A172 (cell line): ENCODE measurements around the gene RRAD. TPM values are rescaled to one million over a fixed set of nuclear protein-coding genes. Genes with fewer than 3 reads are reported as not detected.
A peak's percentile ranks its signal among the peaks of the same experiment; 100 is the strongest.

Experiments
- DNase-seq: peaks from one replicate; pipeline ENCODE4 v3.0.0-alpha.2; 2015; ENCODE audit warnings: low spot score
- total RNA-seq: library from RNA; depleted of rRNA; stranded (reverse); fragments of >200 nt; shearing (Covaris generic); gene quantifications from 2 replicates; pipeline ENCODE4 v1.2.3, GENCODE V29; 2014

RRAD gene
- total RNA-seq, 1 experiment from 2014 or later, result 1.0 TPM

DNA sequence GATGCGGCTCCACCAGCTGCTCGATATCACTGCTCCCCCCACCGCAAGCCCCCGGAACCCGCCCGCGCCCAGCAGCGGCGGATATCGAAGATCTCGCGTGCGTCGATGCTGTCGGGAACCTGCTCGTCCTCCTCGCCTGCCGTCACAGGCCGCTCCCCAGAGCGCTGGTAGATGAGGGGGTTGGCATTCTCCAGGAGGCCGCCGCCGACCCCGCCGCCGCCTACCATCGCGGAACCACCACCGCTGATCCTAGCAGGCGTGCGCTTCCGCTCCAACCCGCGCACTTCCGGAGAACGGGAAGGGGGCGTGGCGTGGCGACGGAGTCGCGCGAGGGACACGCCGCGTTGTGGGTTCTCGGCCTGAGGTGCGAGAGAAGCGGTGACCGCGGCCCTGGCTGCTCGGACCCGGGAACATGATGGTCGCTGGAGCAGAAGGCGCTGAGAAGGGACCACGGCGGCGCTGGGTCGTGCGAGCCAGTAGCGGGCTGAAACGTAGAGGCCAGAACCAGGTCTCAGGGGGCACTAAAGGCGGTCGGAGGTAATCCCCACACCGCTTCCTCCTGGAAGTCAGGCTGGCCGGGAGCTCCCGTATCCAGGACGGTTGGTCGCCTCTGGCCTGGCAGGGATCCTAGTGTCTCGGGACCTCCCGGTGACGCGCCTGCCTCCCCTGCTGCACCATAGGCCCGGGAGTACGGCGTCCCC lies 9.0 kb upstream of the RRAD start, which contains the start of gene CIAO2B:
CIAO2B (minus strand) TSS at position 265 of the 701 bp plus-strand sequence; CDS start at position 227, 38 bp downstream.
- peak; percentile 59 for DNase-seq

DNA sequence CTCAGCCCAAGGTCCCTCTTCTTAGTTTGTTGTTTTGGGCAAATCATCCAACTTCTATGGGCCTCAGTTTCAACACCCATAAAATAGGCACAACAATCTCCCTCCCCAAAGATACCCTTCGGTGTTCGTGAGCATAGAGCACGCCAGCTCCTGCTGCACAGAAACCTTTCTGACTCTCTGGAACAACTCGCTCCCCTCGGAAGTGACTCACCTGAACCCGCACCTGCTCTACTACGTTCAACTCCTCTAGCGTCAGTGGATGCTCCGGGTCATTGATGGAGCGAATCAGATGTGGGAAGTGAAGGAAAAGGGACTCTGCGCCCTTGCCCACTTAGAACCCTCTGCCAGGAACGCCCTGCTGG lies 8.4 kb upstream of the RRAD start:
- peak; percentile 26 for DNase-seq

DNA sequence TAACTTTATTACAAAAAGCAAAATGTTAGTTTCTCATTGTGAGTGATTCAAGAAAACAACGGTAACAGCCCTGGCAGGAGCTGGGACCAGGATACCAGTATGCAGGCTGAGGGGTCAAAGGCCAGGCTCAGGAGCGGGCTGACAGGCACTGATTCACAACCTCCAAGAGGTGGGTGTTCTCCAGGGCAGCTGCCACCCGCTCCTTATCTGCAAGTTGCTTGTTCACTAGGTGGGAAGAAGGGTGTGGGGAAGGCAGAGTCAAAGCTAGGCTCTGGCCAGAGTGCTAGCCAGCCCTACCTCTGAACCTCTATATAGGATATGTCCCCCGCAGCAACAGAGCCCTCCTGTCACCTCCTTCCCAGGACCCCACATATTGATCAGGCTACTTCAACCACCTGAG lies 6.7 kb upstream of the RRAD start:
- DNase-seq, result no peak

DNA sequence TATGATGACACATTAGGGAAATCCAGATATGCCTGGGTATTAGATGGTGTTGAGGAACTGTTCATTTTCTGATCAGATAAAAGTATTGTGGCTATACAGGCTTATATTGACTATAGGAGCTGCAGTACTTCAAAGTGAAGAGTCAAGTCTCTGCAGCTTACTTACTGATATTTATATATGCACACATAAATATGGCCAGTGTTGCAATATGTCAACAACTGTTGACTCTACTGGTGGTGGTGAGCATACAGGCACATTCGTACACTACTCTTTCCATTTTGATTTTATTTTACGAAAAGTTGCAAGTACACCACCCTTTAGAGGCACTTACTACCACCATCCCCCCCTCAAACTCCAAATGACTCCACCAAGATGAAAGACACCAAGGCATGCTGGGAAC lies 6.3 kb upstream of the RRAD start:
- DNase-seq, result no peak

DNA sequence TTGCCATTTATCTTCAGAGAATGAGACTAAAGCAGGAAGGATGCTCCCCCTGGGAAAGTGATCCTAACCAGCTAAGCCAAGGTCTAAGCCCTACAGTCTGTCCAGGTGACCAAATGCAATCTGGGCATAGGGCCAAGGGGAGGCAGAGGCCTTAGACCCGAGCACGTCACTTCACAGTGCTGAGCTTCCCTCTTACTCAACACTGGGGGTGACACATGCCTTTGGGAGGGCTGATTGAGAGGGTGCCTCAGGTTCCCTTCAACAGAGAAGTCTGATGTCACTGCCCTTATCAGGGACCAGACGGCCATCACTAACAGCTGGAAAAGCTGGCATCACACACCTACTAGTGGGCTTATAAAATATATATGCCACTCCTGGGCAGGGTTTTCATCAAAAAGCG lies 4.9 kb upstream of the RRAD start:
- DNase-seq, result peak; percentile 69

DNA sequence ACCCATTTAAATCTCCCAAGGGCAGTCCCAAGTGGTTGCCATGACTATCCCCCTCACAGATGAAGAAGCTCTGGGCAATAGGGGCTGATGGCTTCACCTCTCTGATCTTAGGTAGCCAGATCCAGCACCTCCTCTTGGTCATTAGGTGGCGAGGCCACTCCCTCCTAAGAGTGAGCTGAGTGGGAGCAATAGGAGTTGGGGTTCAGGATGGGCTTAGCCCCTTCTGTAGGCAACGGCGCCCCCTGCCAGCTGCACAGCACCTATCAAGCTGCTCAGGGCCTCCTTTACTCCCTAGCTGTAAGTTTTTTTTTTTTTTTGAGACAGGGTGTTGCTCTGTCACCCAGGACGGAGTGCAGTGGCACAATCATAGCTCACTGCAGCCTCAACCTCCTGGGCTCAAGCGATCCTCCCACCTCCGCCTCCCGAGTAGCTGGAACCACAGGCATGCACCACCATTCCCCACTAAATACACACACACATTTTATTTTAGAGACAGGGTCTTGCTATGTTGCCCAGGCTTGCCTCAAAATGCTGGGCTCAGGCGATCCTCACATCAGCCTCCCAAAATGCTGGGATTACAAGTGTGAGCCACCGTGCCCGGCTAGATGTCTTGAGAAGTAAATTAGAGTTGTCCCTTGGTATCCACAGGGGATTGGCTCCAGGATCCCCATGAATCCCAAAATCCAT lies 3.5 kb upstream of the RRAD start:
- DNase-seq, result peak; percentile 63

DNA sequence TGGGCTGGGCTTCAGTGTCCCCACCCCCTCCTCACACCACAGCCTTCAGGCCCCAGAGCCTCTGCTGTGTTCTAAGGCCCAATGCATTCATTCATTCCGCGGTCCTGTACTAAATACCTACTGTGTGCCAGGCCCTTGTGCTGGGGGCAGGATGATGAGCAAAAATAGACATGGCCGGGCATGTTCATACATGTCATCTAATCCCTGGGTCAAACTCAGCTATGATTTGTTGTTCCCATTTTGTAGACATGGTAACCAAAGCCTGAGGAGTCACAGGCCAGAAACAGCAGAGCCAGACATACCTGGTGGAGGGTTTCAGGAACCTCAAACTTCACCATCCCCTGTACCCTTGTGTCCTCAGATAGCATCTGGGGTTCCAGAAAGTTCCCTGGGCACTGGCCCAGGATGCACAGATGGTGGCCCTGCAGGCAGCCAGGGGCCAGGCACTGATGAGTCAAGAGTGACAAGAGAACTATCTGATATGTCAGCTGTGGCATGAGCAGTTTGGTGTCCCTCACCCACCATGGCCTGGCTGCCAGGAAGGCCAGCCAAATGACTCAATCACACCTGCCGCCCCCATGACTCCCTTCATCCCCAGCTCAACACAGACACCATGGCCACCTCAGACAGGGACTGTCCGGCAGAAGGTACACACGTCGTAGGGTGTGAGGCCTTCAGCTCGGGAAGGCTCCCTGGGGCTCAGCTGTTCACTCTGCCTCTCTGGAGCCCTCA lies 2.7 kb upstream of the RRAD start:
- peak; percentile 82 for DNase-seq

DNA sequence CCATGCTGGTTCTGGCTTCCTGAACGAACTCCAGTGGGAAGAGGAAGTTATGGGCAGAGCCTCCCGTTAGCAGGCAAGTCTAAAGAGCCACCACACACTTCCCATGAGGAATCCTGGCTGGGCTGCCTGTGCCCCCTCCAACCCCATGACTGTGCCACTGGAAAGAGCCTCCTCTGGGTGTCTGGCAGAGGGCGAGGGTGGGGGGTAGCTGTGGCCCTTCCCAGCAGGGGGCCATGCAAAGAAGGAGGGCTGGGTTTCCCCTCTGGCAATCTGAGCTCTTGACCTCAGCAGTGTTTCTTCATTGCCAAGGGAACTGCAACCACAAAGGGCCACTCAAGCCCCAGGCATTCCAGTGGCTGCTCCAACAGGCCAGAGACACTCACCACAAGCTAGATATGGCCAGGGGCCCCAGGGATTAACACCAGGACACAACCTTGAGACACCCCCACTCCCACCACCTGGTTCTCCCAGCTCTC lies 1.7 kb upstream of the RRAD start:
- DNase-seq, result peak; percentile 98

DNA sequence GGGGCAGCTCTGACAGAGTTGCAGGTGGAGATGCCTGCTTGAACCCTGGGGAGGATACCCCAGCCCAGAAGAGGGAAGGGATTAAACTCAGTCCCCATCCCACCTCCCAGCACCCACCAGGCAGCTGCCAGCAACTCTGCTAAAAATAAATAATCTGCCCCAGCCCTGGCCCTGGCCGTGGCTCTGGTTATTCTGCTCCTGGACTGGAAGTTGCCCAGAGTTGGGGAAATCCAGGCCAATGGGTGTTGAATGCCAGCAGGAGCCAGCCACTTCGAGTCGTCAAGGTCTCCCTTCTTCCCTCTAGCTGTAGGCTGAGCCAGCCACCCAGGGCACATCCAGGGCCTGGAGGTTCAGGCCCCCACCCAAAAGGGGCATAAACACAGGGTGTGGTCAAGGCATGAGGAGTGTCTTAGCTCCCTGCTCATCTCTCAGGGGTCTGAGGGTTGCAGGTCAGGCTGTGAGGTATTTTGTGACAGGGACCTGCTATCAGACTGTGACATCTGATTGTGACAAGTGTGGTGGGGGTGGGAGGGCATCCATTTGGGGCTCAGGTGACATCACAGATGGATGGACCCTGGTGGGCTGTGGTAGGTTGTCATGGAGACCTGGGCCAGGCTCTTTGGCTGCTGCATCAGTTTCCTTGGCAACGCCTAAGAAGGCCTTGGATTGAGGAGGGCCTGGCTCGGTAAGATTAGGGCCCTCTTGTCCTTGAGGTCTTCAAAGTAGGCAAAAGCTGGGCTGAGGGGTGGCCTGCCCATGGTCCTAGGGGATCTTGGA lies 1.0 kb upstream of the RRAD start:
- peak; percentile 24 for DNase-seq

DNA sequence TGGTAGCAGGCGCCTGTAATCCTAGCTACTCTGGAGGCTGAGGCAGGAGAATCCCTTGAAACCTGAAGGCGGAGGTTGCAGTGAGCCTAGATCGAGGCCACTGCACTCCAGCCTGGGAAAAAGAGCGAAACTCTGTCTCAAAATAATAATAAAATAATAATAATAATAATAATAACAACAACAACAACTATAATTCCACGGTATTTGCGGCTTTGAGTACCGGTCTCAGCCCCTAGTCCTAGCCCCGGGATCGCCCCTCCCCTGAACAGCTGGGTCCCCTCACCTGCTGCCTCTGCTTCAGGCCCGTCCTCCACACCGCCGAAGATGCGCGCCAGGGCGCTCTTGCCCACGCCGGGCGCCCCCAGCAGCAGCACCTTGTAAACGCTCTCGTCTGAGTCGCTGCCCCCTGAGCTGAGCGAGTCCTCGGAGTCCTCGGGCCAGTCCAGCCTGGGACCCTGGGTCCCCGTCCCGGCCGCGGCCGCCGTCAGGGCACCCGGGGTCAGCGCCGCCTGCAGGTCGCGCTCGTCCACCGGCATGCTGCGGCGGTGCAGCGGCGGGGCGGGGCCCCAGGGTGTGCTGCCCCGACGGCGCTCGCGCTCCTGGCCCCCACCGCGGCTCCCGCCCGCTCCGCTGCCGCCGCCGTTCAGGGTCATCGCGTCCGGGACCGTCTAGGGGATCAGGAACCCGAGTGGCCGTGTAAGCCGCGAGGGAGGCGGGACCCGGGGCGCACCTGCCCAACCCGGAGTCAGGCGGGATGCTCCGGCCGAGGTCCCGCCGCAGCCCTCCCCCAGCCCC lies 611 bp downstream of the RRAD start:
- no peak for DNase-seq

DNA sequence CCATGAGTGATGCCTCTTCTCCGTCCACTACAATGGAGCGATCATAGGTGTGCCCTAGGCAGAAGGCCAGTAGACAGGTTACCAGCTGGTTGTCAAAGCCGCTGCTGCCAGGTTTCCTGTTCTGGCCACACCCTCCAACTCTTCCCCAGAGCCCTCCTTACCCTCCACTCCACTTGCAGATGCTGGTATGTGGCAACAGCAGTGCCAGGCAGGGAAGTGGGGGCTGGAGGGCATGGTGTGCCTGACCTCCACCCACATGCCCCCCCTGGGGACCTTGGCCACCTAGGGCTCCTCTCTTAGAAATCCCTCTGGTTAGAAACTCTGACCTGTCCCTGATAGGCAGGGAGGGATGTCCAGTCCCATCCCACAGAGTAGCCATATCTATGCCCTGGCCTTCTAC lies 1.5 kb downstream of the RRAD start:
- no peak for DNase-seq

DNA sequence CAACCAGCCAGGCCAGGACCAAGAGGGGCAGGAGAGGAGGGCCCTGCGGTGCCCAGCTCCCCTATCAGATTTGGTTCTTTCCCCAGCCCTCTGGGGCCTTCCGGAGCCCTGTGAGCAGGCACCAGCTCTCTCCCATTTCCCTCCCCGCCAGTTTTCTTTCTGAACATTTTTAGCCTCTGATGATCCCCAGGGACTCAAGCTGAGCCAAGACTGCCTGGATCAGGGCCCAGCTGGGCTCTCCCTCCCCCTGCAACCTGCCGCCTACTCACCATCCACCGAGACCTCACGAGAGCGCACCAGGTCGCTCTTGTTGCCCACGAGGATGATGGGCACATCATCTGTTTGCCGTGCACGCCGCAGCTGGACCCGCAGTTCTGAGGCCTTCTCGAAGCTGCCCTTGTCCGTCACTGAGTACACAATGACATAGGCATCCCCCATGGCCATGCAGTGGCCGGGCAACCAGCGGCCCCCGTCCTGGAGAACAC lies 2.0 kb downstream of the RRAD start:
- peak; percentile 42 for DNase-seq

DNA sequence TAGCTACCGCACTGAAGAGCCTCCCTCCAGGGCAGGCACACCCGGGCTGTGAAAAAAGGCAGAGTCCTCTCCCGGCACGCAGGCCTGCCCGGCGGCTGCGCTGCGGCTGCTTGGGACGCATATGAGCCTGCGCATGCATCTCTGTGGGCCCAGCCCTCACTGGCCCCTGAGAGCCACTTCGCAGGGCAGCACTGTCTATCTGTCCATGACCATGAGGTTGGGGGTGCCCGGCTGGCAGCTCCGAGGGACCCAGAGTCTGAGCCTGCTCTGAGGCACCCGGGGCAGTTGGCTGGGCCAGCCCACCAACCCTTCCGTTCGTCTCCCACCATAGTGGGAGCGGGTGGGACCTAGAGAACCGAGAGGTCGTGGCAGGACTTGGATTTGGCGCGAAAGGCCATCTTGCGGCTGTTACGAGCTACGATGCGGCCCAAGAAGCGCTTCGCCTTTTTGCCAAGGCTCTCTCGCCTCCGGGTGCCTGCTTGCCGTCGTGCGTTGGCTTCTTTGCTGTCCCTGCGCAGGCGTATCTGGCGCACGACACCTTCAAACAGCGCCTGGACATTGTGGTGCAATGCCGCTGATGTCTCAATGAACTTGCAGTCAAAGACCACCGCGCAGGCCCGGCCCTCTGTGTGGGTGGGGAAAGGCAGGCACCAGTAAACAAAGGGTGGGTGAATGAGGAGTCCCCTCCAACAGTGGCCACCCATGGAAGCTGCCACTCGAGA lies 3.4 kb downstream of the RRAD start:
- no peak for DNase-seq

DNA sequence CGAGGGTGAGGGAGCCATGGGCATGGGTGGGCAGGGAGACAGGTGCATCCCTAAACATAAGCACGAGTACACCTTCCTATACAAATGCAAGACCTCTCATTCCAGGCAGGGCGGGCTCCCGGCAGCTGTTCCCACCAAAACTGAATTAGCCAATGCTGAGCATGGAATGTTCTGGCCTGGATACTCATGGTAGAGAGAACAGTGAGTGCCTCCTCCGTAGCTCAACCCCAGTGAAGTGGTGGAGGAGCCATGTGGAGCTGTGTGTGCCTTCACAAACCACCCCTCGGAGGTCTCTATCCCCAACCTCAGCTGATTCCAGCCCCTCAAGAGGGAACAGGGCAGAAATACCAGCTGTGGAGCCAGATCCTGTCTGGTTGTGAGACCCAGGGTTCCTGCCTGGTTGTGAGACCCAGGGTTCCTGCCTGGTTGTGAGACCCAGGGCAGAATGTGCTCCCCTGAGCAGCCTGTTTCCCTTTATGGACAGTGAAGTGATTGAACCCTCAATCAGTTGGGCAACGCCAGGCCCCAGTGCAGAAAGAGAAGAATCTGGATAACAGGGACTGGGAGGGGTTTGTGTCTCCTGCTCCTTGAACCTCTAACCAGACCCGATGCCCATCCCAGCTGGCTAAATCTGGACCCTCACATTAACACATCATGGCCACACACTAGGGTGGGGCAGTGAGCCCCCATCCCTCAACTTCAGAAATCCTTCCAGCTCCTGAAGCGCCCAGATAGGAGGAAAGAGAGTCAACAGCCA lies 4.2 kb downstream of the RRAD start:
- no peak for DNase-seq

DNA sequence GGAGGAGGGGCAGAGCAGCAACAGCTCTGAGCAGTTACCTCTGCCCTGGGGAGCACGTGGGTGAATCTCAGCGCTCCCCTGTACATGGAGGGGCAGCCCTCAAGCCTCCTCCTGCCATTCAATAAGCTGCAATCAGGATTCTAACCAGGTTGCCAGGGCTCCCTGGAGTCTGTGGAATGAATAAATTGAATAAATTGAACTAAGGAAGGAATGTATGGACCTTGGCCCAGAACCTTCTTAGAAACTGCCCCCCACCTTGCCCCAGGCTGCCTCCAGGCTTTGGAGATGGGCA lies 5.1 kb downstream of the RRAD start:
- no peak for DNase-seq

DNA sequence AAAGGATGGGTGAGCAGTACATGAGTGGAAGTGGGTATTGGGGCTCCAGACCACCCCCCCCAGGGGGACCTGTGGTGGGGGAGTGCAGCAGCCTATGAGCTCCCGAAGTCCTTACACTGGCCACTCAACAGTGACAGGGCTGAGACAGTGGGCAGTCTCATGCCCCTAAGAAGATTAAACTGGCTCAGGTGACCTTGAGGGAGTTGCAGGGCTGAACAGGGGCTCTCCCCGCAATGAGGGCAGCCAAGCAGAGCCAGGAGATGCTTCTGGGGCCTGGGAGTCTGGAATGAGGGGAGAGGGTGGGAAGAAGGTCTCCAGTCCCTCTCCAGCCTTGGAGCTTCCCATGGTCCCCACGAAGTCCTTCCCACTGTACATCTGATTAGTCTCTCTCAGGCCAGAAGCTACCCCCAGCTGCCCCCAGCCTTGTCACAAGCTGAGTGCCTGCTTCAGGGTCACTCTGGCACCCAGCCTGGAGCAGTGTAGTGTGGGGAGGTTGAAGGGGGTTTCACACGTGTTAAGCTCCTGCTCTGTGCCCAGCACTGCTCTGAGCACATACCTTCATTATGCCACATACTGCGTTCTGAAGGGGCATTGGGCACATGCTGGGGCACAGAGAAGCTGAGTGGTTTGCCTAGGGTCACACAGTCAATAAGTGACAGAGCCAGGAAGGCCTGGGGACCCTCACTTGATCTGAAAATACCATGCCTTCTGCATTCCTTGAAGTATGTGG lies 5.6 kb downstream of the RRAD start:
- no peak for DNase-seq

DNA sequence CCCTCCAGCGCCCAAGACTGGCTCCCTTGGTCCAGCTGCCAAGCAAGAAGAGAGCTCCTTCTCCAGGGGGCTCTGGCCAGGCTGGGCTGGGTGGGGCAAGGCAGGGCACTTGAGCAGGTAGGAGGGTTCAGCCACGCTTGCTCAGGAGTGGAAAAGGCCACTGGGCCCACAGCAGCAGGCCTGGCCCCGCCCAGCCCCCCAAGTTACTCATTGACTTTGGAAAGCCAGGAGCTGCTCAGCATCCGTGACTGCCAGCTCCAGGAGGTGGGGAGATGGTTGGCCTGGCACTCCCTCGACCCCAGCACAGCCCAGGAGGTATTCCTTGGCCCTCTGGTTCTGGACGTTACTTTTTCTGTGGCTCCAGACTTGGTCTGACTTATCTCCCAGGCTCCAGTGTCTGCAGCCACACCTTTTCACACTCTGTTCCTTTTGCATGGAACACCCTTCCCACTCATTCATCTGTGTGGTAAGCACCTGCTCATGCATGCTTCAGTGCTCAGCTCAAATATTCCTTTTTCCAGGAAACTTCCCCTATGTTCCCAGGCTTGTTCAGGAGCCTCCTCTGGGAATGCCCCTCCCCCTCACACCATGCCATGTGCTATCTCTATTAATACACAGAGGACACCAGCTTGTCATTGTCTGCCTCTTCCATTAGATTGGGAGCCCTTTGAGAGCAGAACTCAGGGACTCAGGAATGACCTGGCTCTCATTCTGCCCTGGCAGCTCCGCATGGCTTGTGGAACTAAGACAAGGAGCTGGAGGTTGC lies 6.3 kb downstream of the RRAD start, which contains the start of gene CDH16:
CDH16 (minus strand) TSS at position 83 of the 766 bp plus-strand sequence. CDS start 820 bp downstream, outside the sequence.
- no peak for DNase-seq

DNA sequence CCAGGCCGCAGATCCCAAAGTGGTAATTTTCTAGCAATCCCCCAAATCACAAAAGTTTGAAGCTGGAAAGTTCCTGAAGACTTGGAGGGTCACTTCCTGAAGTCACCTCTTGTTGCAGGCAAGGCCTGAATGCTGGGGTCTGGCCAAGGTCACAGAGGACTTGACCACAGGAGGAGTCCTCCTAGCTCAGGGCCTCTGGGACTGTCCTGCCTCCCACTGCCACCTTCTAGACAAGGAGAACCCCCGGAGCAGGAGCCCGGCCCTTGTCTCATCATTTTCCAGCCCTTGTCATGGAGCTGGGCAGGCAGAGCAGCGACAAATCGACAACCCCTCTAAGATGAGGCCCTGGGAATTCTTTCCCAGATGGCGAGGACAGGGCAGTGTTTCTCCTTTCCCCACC lies 7.0 kb downstream of the RRAD start:
- DNase-seq, result no peak
